Peyer's patch (tissue), 4 donors: Measurements from ENCODE around the gene NUP214.

Source experiments
- POLR2A ChIP-seq, 2 donors: fragments of 450-650 bp; IDR thresholded peaks; one replicate each; pipeline ENCODE4 v1.5.1; 2017; ENCODE audit warnings: antibody characterized with exemption in 2 of 2, mild to moderate bottlenecking in 2 of 2, moderate library complexity in 2 of 2
- TF ChIP-seq, protein P1 (sequence below), 6 experiments: fragments of 450-650 bp in 4 of 6; fragments of 200-600 bp in 2 of 6; sonication (generic) in 1 of 6; IDR thresholded peaks; one replicate each; pipeline ENCODE4 v1.5.1; 2017 to 2019; ENCODE audit warnings: antibody characterized with exemption in 6 of 6, mild to moderate bottlenecking in 3 of 6, moderate library complexity in 1 of 6

DNA sequence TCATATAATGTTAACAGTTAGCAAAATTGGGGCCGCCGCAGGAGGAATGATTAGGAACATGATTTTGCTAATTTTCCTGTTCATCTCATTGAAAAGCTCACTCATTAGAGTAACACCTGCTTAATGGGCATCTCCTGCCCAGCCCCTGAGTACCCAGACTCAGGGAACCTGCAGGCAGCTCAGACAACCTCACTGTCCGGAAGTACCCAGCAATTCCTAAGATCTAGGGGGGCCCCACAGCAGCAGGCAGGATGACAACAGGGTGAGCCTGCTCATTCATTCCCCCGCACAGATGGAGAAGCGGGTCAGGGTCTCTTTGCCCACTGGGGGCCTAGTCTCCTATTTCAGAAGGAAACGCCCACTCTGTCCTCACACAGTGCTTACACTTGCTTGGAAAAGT lies 138.3 kb downstream of the NUP214 start:
- no peak for TF ChIP-seq POLR2A (IDR thresholded peaks at IDR 0.05)
- TF ChIP-seq, protein P1, sequence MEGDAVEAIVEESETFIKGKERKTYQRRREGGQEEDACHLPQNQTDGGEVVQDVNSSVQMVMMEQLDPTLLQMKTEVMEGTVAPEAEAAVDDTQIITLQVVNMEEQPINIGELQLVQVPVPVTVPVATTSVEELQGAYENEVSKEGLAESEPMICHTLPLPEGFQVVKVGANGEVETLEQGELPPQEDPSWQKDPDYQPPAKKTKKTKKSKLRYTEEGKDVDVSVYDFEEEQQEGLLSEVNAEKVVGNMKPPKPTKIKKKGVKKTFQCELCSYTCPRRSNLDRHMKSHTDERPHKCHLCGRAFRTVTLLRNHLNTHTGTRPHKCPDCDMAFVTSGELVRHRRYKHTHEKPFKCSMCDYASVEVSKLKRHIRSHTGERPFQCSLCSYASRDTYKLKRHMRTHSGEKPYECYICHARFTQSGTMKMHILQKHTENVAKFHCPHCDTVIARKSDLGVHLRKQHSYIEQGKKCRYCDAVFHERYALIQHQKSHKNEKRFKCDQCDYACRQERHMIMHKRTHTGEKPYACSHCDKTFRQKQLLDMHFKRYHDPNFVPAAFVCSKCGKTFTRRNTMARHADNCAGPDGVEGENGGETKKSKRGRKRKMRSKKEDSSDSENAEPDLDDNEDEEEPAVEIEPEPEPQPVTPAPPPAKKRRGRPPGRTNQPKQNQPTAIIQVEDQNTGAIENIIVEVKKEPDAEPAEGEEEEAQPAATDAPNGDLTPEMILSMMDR (IDR thresholded peaks at IDR 0.05): no peak
